HEK293T (cell line): ENCODE data around the gene FAM20C.

Source experiments
- ARNT ChIP-seq: fragments of 450-650 bp; IDR thresholded peaks from 2 replicates; pipeline ENCODE4 v1.6.1; 2017; ENCODE audit warnings: mild to moderate bottlenecking
- BHLHE40 ChIP-seq: fragments of 450-650 bp; IDR thresholded peaks from 2 replicates; pipeline ENCODE4 v1.6.1; 2016; ENCODE audit warnings: mild to moderate bottlenecking, moderate library complexity, borderline replicate concordance
- CTBP1 ChIP-seq: fragments of 450-650 bp; IDR thresholded peaks from 2 replicates; pipeline ENCODE4 v1.6.1; 2016; ENCODE audit warnings: borderline replicate concordance
- ELF4 ChIP-seq: fragments of 450-650 bp; IDR thresholded peaks from 2 replicates; pipeline ENCODE4 v1.6.1; 2017; ENCODE audit warnings: antibody characterized with exemption
- FOXA1 ChIP-seq: fragments of 450-650 bp; IDR thresholded peaks from 2 replicates; pipeline ENCODE4 v1.6.1; 2016; ENCODE audit warnings: mild to moderate bottlenecking
- FOXK2 ChIP-seq: fragments of 450-650 bp; IDR thresholded peaks from 2 replicates; pipeline ENCODE4 v1.6.1; 2016; ENCODE audit warnings: mild to moderate bottlenecking
- FOXM1 ChIP-seq: fragments of 450-650 bp; IDR thresholded peaks from 2 replicates; pipeline ENCODE4 v1.6.1; 2017; ENCODE audit warnings: mild to moderate bottlenecking, borderline replicate concordance
- HDGF ChIP-seq: fragments of 450-650 bp; IDR thresholded peaks from 2 replicates; pipeline ENCODE4 v1.6.1; 2017; ENCODE audit warnings: antibody characterized with exemption, borderline replicate concordance
- SP1 ChIP-seq: fragments of 450-650 bp; IDR thresholded peaks from 2 replicates; pipeline ENCODE4 v1.6.1; 2017
- SUZ12 ChIP-seq: fragments of 450-650 bp; IDR thresholded peaks from 2 replicates; pipeline ENCODE4 v1.6.1; 2016; ENCODE audit warnings: mild to moderate bottlenecking
- TARDBP ChIP-seq: fragments of 450-650 bp; IDR thresholded peaks from 2 replicates; pipeline ENCODE4 v1.6.1; 2016
- ZNF384 ChIP-seq: fragments of 450-650 bp; IDR thresholded peaks from 2 replicates; pipeline ENCODE4 v1.6.1; 2016
- TF ChIP-seq, protein P1 (sequence below): fragments of 450-650 bp; IDR thresholded peaks from 2 replicates; pipeline ENCODE4 v1.6.1; 2016

DNA sequence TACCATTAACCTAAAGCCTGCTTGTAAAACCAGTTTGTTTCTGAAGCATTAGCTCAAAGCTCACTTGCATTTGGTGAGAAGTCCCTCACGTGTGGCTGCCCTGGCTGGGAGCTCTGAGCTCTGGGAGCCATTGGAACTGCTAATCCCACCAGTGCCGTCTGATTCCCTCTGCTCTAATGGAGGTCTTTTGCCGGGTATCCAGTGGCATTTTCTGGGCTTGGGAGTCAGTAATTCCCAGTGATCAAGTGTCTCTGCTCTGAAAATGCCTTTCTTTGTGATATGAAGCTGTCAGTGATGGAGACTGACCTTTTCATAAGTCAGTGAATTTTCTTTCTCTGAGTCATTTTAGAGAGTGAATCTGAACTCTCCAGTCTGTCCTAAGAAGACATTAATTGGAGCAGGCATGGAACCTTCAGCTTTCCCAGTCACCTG is 36.9 kb upstream of the FAM20C start:
- TF ChIP-seq SUZ12: no peak
- TF ChIP-seq, protein P1, sequence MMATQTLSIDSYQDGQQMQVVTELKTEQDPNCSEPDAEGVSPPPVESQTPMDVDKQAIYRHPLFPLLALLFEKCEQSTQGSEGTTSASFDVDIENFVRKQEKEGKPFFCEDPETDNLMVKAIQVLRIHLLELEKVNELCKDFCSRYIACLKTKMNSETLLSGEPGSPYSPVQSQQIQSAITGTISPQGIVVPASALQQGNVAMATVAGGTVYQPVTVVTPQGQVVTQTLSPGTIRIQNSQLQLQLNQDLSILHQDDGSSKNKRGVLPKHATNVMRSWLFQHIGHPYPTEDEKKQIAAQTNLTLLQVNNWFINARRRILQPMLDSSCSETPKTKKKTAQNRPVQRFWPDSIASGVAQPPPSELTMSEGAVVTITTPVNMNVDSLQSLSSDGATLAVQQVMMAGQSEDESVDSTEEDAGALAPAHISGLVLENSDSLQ: no peak
- no peak for TF ChIP-seq FOXM1
- no peak for TF ChIP-seq CTBP1
- TF ChIP-seq ZNF384: no peak
- no peak for TF ChIP-seq ELF4
- no peak for TF ChIP-seq FOXA1
- no peak for TF ChIP-seq SP1
- TF ChIP-seq TARDBP: no peak
- TF ChIP-seq FOXK2: no peak
- TF ChIP-seq BHLHE40: no peak
- TF ChIP-seq ARNT: no peak
- TF ChIP-seq HDGF: no peak
